D721Med (cell line): ENCODE measurements around the gene TPRX1.
"Not testable (repeated sequence)": the region's sequence is repeated elsewhere in the genome, so short reads cannot be mapped to it uniquely, and the experiment has no call there.

Experiments
- DNase-seq: peaks from one replicate; pipeline ENCODE4 v3.0.0; 2011; ENCODE audit warnings: low spot score; ENCODE audit not compliant: insufficient read length
- FAIRE-seq: peaks from 2 replicates; lab custom pipeline; 2011; peaks lifted over from hg19 to GRCh38; lab: Jason Lieb, UNC
- TF ChIP-seq, protein P1 (sequence below): IDR thresholded peaks from 2 replicates; pipeline ENCODE4 v1.5.1; 2012; ENCODE audit warnings: mild to moderate bottlenecking, control low read depth; ENCODE audit not compliant: insufficient read depth; ENCODE audit errors: missing control alignments

Gene TPRX1

DNA sequence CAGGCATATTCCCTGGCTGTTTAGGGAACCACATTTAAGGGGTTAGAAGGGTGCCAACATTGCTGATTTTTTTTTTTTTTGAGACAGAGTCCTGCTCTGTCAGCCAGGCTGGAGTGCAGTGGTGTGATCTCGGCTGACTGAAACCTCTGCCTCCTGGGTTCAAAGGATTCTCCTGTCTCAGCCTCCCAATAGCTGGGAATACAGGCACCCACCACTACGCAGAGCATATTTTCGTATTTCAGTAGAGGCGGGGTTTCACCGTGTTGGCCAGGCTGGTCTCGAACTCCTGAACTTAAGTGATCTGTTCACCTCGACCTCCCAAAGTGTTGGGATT, 9.6 kb upstream of the TPRX1 start:
- DNase-seq (no peak), FAIRE-seq (no peak)
- TF ChIP-seq, protein P1, sequence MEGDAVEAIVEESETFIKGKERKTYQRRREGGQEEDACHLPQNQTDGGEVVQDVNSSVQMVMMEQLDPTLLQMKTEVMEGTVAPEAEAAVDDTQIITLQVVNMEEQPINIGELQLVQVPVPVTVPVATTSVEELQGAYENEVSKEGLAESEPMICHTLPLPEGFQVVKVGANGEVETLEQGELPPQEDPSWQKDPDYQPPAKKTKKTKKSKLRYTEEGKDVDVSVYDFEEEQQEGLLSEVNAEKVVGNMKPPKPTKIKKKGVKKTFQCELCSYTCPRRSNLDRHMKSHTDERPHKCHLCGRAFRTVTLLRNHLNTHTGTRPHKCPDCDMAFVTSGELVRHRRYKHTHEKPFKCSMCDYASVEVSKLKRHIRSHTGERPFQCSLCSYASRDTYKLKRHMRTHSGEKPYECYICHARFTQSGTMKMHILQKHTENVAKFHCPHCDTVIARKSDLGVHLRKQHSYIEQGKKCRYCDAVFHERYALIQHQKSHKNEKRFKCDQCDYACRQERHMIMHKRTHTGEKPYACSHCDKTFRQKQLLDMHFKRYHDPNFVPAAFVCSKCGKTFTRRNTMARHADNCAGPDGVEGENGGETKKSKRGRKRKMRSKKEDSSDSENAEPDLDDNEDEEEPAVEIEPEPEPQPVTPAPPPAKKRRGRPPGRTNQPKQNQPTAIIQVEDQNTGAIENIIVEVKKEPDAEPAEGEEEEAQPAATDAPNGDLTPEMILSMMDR, result no peak

DNA sequence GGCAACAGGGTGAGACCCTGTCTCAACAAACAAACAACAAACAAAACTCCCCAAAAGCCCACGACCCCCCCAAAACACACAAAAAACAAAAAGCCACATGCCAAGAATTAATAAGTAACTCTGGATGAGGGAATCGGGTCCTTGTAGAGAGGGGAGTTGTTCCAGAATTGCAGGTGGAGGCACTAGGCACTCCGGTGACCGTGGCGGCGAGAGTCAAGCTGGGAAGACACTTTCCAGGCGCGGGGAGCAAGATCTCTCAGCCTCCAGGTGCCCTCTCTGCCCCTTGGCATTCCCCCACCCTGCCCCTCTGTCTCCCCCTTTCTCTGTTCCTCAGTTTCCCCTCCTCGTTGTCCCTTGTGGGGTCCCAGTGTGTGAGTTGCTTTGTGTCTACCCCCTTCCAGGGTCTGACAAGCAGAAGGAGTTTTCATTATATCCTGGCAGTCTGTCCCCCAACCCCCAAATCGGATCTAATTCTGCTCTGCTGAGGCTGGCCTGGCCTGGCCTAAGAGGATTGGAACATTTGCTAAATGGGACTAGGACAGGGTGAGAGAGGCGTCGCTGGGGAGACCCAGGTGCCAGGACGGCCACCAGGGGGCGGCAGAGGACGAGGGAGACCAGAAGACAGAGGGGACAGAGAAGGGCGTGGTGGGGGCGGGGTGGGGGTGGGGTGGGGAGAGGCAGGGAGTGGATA, 9.1 kb upstream of the TPRX1 start:
- TF ChIP-seq, protein P1, result peak; percentile 82
- no peak for DNase-seq
- no peak for FAIRE-seq

DNA sequence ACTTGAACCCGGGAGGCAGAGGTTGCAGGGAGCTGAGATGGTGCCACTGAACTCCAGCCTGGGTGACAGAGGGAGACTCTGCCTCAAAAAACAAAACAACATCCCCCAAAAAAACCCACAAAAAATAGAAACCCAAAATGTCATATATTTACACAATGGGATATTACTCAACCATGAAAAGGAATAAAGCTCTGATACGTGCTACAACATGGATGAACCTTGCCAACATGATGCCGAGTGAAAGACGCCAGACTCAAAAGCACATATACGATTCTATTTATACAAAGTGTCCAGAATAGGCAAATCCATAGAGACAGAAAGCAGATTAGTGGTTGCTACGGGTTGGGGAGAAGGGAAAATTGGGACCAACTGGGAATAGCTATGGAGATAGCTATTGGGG, 2.1 kb upstream of the TPRX1 start:
- TF ChIP-seq, protein P1, result no peak
- no peak for FAIRE-seq
- DNase-seq, result no peak

DNA sequence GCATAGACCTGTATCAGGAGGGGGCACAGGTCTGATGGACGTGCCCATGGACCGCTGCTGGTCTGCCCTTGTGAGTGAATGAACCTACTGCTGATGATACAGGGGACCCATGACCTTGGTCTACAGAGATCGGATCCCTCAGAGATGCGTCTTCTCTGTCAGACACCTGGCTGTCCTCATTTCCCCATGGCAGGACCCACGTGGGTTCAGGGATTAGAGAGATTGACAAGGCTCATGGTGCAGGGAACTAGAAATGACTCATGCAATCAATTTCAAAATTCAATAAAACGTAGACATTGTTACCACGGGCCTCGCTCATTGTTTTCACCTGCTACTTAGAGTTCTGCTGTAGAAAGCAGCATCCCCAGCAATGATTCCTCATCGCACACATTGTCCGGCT, 962 bp upstream of the TPRX1 start:
- TF ChIP-seq, protein P1, result no peak
- DNase-seq (no peak), FAIRE-seq (no peak)

DNA sequence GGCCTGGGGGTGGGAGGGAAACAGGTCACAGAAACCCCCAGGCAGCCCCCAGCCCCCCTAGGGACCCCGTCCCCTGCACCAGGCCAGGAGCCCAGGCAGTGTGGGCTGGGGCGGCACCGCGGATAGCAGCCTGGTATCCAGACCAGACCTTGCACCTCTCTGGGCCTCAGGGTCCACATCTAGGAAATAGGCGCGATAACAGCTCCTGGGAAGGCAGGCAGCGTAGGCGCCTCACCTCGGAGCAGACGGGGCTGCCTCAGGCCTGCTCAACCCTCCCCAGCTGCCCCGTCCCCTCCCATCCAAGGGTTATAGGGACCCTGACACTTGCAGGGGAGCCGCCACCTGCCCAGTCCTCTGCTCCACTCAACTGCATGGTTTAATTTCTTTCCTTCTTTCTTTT, 680 bp downstream of the TPRX1 start:
- not testable (repeated sequence) for FAIRE-seq, DNase-seq

DNA sequence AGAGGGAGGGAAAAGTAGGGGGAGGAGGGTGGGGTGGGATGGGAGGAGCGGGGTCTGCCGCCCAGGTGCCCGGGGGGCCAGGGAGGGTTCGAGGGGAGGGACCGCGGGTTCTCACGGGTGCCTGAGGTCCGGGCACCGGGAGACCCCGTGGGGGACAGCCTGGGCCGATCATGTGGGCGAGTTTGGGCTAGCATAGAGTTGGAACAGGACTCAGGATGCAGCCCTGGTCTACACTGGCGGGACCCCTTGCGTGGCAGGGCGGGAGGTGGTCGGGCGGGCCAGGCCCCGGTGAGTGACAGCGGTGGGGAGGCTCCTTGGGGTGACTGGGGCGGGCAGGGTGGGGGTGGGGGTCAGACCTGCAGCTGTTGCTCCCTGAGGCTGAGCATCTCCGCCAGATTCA, 1.2 kb downstream of the TPRX1 start:
- DNase-seq, result not testable (repeated sequence)

DNA sequence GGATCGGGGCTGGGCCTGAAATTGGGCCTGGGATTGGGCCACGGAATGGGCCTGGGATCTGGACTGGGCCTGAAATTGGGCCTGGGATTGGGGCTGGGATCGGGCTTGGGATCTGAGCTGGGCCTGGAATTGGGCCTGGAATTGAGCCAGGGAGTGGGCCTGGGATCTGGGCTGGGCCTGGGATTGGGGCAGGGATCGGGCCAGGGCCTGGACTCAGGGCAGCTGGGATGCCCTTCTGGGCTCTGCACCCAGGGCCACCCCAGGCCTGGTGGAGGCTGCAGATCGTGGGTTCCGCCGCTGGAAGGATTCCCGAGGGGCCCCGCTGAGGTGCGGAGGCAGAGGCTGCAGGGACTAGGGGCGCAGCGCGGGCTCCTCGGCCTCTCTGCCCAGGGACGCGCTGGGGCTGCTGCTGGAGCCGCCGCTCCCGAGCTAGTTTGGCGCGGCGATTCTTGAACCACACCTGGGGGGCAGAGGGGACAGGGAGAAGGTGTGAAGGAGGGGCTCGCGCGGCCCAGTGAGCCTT, 1.8 kb downstream of the TPRX1 start:
- DNase-seq (no peak), FAIRE-seq (no peak)
- TF ChIP-seq, protein P1, result no peak

More for the DNA sequence above, 1.2 kb downstream of the TPRX1 start:
- not testable (repeated sequence) for FAIRE-seq

DNA sequence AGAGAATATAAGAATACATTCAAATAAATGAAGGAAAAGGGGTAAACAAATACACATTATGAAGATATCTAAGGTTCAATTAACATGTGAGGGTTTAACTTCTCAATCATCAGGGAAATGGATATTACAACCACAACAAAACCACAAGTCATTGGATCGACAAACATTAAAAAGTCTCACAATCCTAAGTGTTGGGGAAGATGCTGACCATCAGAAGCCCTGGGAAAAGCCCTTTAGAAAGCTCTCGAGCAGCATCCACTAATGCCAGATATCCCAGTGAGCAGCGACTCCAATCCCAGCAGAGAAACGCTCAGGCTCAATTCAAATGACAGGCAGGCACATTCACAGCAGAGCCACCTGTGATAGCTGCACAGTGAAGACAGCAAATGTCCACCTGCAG, 3.1 kb downstream of the TPRX1 start:
- TF ChIP-seq, protein P1, result no peak

More for the DNA sequence above, 3.1 kb downstream of the TPRX1 start:
- DNase-seq, result no peak
- peak; percentile 48 for FAIRE-seq
